VCaP (cell line): Measurements from ENCODE around the gene NQO2.

Experiments
- H3K27ac ChIP-seq: fragments of 450-650 bp; 2 replicates; pipeline ENCODE4 v1.5.1; 2017
- CTCF ChIP-seq: fragments of 450-650 bp; conservative IDR thresholded peaks from 2 replicates; pipeline ENCODE4 v1.5.1; 2017; ENCODE audit warnings: mild to moderate bottlenecking, moderate library complexity

Gene NQO2

DNA sequence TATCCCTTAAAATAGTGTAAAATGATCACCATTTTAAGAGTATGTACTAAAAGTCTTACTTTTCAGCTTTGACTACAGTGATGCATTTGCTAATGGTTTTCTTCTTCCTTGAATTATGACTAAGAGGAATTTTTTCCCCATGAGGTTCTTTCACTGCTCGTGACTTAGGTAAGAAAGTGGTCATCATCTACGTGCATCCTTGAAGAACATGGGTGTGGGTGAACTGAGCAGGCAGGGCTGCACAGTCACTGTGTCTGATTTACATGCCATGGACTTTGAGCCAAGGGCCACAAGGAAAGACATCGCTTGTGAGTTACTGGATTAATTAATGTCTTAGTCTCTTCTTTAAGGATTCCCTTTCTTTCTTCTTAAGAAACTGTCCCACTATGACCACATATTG is 33.3 kb downstream of the NQO2 start:
- H3K27ac ChIP-seq = no peak overlapping the region
- no peak for TF ChIP-seq CTCF

DNA sequence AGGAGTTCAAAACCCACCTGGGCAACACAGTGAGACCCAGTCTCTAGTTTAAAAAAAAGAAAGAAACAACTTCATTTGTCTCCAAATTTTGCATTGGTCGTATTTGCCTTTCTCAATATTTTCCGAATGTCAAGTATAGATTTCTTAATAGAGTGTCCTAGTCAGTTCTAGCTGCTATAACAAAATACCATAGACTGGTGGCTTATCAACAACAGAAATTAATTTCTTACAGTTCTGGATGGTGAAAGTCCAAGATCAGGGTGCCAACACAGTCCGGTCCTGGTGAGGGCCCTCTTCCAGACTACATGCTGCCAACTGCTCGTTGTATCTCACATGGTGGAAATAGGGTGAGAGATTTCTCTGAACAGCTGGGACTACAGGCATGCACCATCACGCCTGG is 34.0 kb downstream of the NQO2 start:
- TF ChIP-seq CTCF = no peak
- no peak overlapping the region for H3K27ac ChIP-seq

DNA sequence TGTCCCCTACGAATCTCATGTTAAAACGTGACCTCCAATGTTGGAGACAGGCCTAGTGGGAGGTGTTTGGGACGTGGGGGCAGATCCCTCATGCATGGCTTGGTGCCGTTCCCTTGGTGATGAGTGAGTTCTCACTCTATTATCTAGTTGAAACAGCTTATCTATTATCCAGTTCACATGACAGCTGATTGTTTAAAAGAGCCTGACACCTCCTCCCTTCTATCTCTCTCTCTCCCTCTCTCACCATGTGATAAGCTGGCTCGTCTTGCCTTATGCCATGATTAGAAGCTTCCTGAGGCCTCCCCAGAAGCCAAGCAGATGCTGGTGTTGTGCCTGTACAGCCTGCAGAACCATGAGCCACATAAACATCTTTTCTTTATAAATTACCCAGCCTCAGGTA is 35.7 kb downstream of the NQO2 start:
- TF ChIP-seq CTCF = no peak
- H3K27ac ChIP-seq = no peak overlapping the region

DNA sequence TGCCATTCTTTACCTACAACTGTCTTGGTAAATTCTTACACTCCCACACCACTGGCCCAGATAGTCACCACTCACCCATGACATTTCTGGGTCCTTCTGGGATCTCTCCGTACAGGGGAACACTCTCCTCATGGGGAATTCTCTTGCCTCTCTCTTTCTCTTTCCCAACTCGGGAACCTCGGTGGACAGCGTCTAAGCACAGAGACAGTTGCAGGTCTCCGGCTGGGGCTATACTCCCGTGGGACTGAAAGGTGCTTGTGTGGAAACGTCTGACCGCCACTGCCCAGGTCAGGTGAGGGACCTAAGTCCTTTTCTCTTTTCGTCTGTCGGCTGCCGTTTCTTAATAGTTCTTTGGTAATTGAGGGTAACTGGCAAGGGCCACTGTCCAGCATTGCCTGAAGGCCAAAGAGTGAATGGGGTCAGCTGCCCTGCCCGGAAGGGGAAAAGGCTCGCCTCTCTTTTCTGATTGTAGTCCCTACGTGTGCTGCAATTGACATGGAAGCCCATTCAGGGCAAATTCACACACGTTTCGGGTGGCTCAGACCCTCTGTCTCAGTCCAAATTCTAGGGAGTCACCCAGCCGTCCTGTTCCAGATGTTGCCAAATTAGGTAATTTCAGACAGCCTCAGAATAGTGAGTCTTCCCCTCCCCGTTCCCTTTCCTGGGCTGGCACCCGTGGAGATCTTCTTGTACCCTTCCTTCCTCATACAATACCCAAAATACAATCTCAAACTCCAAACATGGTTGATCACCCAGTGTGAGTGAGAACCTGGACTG is 37.4 kb downstream of the NQO2 start:
- TF ChIP-seq CTCF = no peak
- no peak overlapping the region for H3K27ac ChIP-seq

GRCh38 chr6:3037638-3038365 is 38.1 kb downstream of the NQO2 start:
- no peak for TF ChIP-seq CTCF
- H3K27ac ChIP-seq = no peak overlapping the region

DNA sequence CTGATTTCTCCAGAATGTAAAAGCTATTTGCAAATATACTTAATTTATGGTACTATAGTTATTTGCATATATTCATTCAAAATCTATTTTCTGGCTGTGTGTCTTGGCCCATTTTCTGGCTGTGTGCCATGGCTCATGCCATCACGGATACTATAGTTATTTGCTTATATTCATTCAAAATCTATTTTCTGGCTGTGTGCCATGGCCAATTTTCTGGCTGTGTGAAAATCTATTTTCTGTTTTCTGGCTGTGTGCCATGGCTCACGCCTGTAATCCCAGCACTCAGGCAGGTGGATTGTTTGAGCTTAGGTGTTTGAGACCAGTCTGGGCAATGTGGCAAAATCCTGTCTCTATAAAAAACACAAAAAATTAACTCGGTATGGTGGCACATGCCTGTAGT is 39.7 kb downstream of the NQO2 start:
- no peak overlapping the region for H3K27ac ChIP-seq
- TF ChIP-seq CTCF = no peak

DNA sequence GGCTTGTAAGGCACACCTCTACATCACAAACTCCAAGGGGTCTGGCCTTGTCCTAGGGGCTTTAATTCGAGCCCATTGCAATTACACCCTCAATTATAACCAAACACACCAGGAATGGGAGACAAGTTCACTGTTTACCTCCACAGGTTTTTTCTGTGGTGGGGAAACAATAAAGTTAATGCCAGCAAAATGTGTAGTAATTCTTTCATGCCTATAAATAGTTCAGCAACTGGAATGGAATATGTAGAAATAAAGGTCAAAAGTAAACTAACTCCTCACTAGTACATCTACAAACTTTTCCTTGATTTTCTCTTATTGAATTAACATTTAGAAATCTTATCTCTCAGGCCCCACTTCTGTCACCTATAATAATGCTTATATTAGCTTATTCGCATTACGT is 41.5 kb downstream of the NQO2 start:
- no peak overlapping the region for H3K27ac ChIP-seq
- TF ChIP-seq CTCF = no peak
